GM23338 (cell line): Measurements from ENCODE around the gene TNS1. TPM values are rescaled to one million over a fixed set of nuclear protein-coding genes. Genes with fewer than 3 reads are reported as not detected.

Experiments
- ATAC-seq: fragments of 200-7000 bp; cut with Tn5 transposase; 3 replicates; pipeline ENCODE4 v1.9.1; 2020
- DNase-seq: peaks from one replicate; pipeline ENCODE4 v3.0.0-alpha.2; 2015; ENCODE audit warnings: low spot score
- H2AFZ ChIP-seq: fragments of 200-600 bp; sonication (generic); 2 replicates; pipeline ENCODE4 v1.8.0; 2016; ENCODE audit warnings: antibody characterized with exemption, mild to moderate bottlenecking, moderate library complexity
- H3F3A ChIP-seq: fragments of 200-600 bp; sonication (generic); replicated peaks from 2 replicates; pipeline ENCODE4 v1.8.0; 2017; ENCODE audit warnings: antibody characterized with exemption, mixed run types, low read depth
- H3K27ac ChIP-seq: fragments of 200-600 bp; sonication (generic); 2 replicates; pipeline ENCODE4 v1.6.1; 2016; ENCODE audit warnings: low read depth
- H3K27me3 ChIP-seq: fragments of 200-600 bp; sonication (generic); 2 replicates; pipeline ENCODE4 v1.8.0; 2016; ENCODE audit warnings: mild to moderate bottlenecking, mixed run types, moderate library complexity; ENCODE audit not compliant: insufficient read depth
- H3K36me3 ChIP-seq: fragments of 200-600 bp; sonication (generic); 2 replicates; pipeline ENCODE4 v1.8.0; 2016; ENCODE audit warnings: mild to moderate bottlenecking; ENCODE audit not compliant: insufficient read depth
- H3K4me1 ChIP-seq: fragments of 200-600 bp; sonication (generic); 2 replicates; pipeline ENCODE4 v1.8.0; 2016; ENCODE audit warnings: mild to moderate bottlenecking, moderate library complexity; ENCODE audit not compliant: insufficient read depth
- H3K4me2 ChIP-seq: fragments of 200-600 bp; sonication (generic); 2 replicates; pipeline ENCODE4 v1.7.1; 2017; ENCODE audit warnings: mixed run types
- H3K4me3 ChIP-seq: fragments of 200-600 bp; sonication (generic); 2 replicates; pipeline ENCODE4 v1.6.1; 2016; ENCODE audit warnings: mixed run types
- H3K79me2 ChIP-seq: fragments of 200-600 bp; sonication (generic); replicated peaks from 2 replicates; pipeline ENCODE4 v1.8.0; 2017; ENCODE audit warnings: mild to moderate bottlenecking; ENCODE audit not compliant: insufficient read depth
- H3K9me2 ChIP-seq: fragments of 200-600 bp; sonication (generic); 2 replicates; pipeline ENCODE4 v1.8.0; 2017; ENCODE audit not compliant: insufficient read depth
- H4K20me1 ChIP-seq: fragments of 200-600 bp; sonication (generic); replicated peaks from 2 replicates; pipeline ENCODE4 v1.8.0; 2017; ENCODE audit warnings: mild to moderate bottlenecking; ENCODE audit not compliant: insufficient read depth
- H3K27ac Mint-ChIP-seq: 2 replicates; pipeline ENCODE4 v1.8.0; 2020; ENCODE audit warnings: inconsistent platforms, mild to moderate bottlenecking, moderate library complexity, mixed read lengths
- H3K27me3 Mint-ChIP-seq: 3 replicates; pipeline ENCODE4 v1.8.0; 2022; ENCODE audit warnings: low read depth, mild to moderate bottlenecking, moderate library complexity, mixed read lengths, inconsistent platforms; ENCODE audit not compliant: insufficient read depth, poor library complexity
- H3K36me3 Mint-ChIP-seq: 3 replicates; pipeline ENCODE4 v1.8.0; 2021; ENCODE audit warnings: low read depth, mild to moderate bottlenecking, inconsistent platforms, moderate library complexity, mixed read lengths
- H3K4me1 Mint-ChIP-seq: 3 replicates; pipeline ENCODE4 v1.8.0; 2020; ENCODE audit warnings: mild to moderate bottlenecking, inconsistent platforms, mixed read lengths
- H3K4me3 Mint-ChIP-seq: 3 replicates; pipeline ENCODE4 v1.8.0; 2021; ENCODE audit warnings: moderate library complexity, mild to moderate bottlenecking, inconsistent platforms, mixed read lengths
- H3K9me3 Mint-ChIP-seq: 3 replicates; pipeline ENCODE4 v1.8.0; 2020; ENCODE audit warnings: moderate library complexity, mild to moderate bottlenecking, inconsistent platforms, mixed read lengths
- CREB1 ChIP-seq: fragments of 250-450 bp; sonication (Bioruptor Pico); IDR thresholded peaks from 2 replicates; pipeline ENCODE4 v1.5.0; 2020; ENCODE audit warnings: low read depth, mild to moderate bottlenecking, moderate library complexity
- CTCF ChIP-seq, 2 experiments: fragments of 200-600 bp in 1 of 2; sonication (generic) in 1 of 2; conservative IDR thresholded peaks; 2 replicates each; pipeline versions ENCODE4 v1.5.1 to v1.6.1; 2016 to 2017; ENCODE audit warnings: antibody characterized with exemption in 2 of 2, low read depth in 2 of 2, mild to moderate bottlenecking in 2 of 2, moderate library complexity in 1 of 2
- ETS1 ChIP-seq: IDR thresholded peaks from 2 replicates; pipeline ENCODE4 v1.6.1; 2016; ENCODE audit warnings: antibody characterized with exemption
- EZH2 ChIP-seq: fragments of 200-600 bp; sonication (generic); IDR thresholded peaks from one replicate; pipeline ENCODE4 v1.8.0; 2017; ENCODE audit warnings: antibody characterized with exemption, mild to moderate bottlenecking, low read depth; ENCODE audit not compliant: unreplicated experiment
- EZH2phosphoT487 ChIP-seq: fragments of 200-600 bp; sonication (generic); IDR thresholded peaks from one replicate; pipeline ENCODE4 v1.8.1; 2018; ENCODE audit warnings: antibody characterized with exemption; ENCODE audit not compliant: unreplicated experiment
- JUNB ChIP-seq: IDR thresholded peaks from one replicate; pipeline ENCODE4 v1.6.1; 2016; ENCODE audit warnings: antibody characterized with exemption; ENCODE audit not compliant: unreplicated experiment
- NANOG ChIP-seq: IDR thresholded peaks from 2 replicates; pipeline ENCODE4 v1.6.1; 2016; ENCODE audit warnings: antibody characterized with exemption, borderline replicate concordance
- POLR2AphosphoS5 ChIP-seq: IDR thresholded peaks from 2 replicates; pipeline ENCODE4 v1.6.1; 2016; ENCODE audit warnings: antibody characterized with exemption, low read depth
- STAT1 ChIP-seq: IDR thresholded peaks from one replicate; pipeline ENCODE4 v1.6.1; 2016; ENCODE audit warnings: antibody characterized with exemption; ENCODE audit not compliant: unreplicated experiment
- ZNF114 ChIP-seq: fragments of 250-450 bp; sonication (Bioruptor Pico); IDR thresholded peaks from 2 replicates; pipeline ENCODE4 v1.5.0; 2020; ENCODE audit warnings: mild to moderate bottlenecking, moderate library complexity
- ZNF331 ChIP-seq: fragments of 250-450 bp; sonication (Bioruptor Pico); IDR thresholded peaks from 2 replicates; pipeline ENCODE4 v1.5.0; 2020; ENCODE audit warnings: low read depth, mild to moderate bottlenecking, moderate library complexity
- polyA plus RNA-seq: library from polyadenylated mRNA; unstranded; fragments of >200 nt; fragmentation: Nextera tagmentation; extraction: Ambion mirVana; gene quantifications from 2 replicates; pipeline ENCODE4 v1.2.1, GENCODE V29; 2016
- total RNA-seq: library from RNA; depleted of rRNA; stranded (reverse); fragments of >200 nt; shearing (Covaris generic); gene quantifications from 2 replicates; pipeline ENCODE4 v1.2.3, GENCODE V29; 2014
- TF ChIP-seq, protein P1 (sequence below): IDR thresholded peaks from one replicate; pipeline ENCODE4 v1.6.1; 2018; ENCODE audit warnings: antibody characterized with exemption; ENCODE audit not compliant: unreplicated experiment

TNS1 gene
- total and polyA plus RNA-seq, 2 experiments from 2014 or later: 2.0 to 7.4 TPM

DNA sequence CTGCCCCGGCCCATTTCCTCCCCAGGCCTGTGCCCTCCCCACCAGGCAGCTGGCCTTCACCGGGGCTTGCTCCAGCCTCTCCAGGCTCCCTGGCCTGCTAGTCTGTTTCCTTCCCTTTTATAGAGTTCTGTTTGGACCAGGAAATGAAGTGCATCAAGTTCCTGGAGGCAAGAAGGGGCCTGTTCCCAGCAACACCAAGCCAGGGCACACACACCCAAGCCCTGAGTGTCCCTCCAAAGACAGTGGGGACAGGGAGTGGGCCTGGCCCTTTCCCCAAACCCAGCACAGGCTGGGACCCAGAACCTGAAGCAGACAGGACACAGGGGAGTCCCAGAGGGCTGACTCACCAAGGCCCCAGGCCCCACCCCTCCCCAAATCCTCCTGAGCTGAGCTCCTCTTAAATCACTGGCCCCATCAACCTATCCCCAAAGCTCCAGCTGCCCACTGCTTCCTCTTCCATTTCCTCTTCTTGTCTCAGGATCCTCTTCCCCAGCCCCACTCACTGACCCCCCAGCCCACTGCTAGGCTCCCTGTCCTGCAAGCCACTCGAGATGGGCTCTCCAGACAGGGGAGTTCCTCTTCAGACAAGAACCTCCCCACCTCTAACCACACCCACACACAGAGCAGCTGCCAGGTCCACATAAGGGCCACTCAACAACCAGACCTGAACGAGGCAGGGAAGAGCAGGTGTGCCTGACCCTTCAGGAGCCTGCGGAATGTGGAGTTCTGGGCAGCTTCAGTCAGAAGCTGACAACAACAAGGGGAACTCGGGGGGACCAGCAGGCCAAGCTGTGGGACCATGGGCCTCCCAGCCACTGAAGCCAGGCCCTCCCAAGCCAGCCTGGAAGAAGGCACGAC is 74.2 kb downstream of the TNS1 start:
- no peaks in the 10 kb centered on the region for H3K9me3 Mint-ChIP-seq
- H3K27ac ChIP-seq: no peak overlapping the region
- no peaks in the 10 kb centered on the region for H3K36me3 Mint-ChIP-seq
- no peak for TF ChIP-seq POLR2AphosphoS5
- no peak for TF ChIP-seq ZNF114 (CRISPR knock-in tag)
- TF ChIP-seq ZNF331 (CRISPR knock-in tag): no peak
- no peak for TF ChIP-seq CTCF (conservative IDR thresholded peaks at IDR 0.05; ENCODE audit: low read depth in 2 of 2)
- TF ChIP-seq CREB1 (CRISPR knock-in tag): no peak
- no peak overlapping the region for H3K4me2 ChIP-seq
- ATAC-seq (peak; percentile 15; the same call in 2 of the 3 replicates), DNase-seq (no peak)
- H3K27ac Mint-ChIP-seq: peak overlapping the region; percentile 63; the same call in 1 of the 2 replicates
- no peaks in the 10 kb centered on the region for H3K9me2 ChIP-seq
- H3K4me1 ChIP-seq: no peaks in the 10 kb centered on the region
- H3K27me3 ChIP-seq: no peaks in the 10 kb centered on the region
- no peaks in the 10 kb centered on the region for H3K36me3 ChIP-seq
- H3K4me1 Mint-ChIP-seq: peaks cover 26% of the 10 kb centered on the region
- no peak overlapping the region for H3K4me3 ChIP-seq
- no peak overlapping the region for H3K4me3 Mint-ChIP-seq
- no peak overlapping the region for H2AFZ ChIP-seq
- H4K20me1 ChIP-seq: no peaks in the 10 kb centered on the region; the same call in 1 of the 2 replicates
- peaks cover 16% of the 10 kb centered on the region for H3K27me3 Mint-ChIP-seq
- no peaks in the 10 kb centered on the region for H3F3A ChIP-seq
- no peaks in the 10 kb centered on the region for H3K79me2 ChIP-seq

- Histone ChIP-seq H2AFZ (no peak overlapping the region), H3K36me3 (no peaks in the 10 kb centered on the region), H3K27ac (no peak overlapping the region), H3K27me3 (no peaks in the 10 kb centered on the region), H3F3A (no peaks in the 10 kb centered on the region), H3K9me2 (no peaks in the 10 kb centered on the region), H3K4me3 (no peak overlapping the region), H3K4me2 (no peak overlapping the region), H3K4me1 (0 out of 2 replicates have a peak, but pooled peaks cover 2% of the 10 kb centered on the region), H4K20me1 (no peaks in the 10 kb centered on the region; the same call in 1 of the 2 replicates), H3K79me2 (no peaks in the 10 kb centered on the region)
- Mint-ChIP-seq H3K9me3 (no peaks in the 10 kb centered on the region), H3K27me3 (peaks cover 12% of the 10 kb centered on the region), H3K4me1 (peaks cover 25% of the 10 kb centered on the region), H3K4me3 (no peak overlapping the region), H3K36me3 (no peaks in the 10 kb centered on the region), H3K27ac (no peak overlapping the region)
- ATAC-seq (no peak), DNase-seq (no peak)
- TF ChIP-seq JUNB: no peak
- TF ChIP-seq CREB1 (CRISPR knock-in tag): no peak
- no peak for TF ChIP-seq NANOG
- TF ChIP-seq ZNF114 (CRISPR knock-in tag): no peak
- no peak for TF ChIP-seq EZH2
- TF ChIP-seq EZH2phosphoT487: no peak
- no peak for TF ChIP-seq STAT1
- no peak for TF ChIP-seq ETS1
- TF ChIP-seq, protein P1, sequence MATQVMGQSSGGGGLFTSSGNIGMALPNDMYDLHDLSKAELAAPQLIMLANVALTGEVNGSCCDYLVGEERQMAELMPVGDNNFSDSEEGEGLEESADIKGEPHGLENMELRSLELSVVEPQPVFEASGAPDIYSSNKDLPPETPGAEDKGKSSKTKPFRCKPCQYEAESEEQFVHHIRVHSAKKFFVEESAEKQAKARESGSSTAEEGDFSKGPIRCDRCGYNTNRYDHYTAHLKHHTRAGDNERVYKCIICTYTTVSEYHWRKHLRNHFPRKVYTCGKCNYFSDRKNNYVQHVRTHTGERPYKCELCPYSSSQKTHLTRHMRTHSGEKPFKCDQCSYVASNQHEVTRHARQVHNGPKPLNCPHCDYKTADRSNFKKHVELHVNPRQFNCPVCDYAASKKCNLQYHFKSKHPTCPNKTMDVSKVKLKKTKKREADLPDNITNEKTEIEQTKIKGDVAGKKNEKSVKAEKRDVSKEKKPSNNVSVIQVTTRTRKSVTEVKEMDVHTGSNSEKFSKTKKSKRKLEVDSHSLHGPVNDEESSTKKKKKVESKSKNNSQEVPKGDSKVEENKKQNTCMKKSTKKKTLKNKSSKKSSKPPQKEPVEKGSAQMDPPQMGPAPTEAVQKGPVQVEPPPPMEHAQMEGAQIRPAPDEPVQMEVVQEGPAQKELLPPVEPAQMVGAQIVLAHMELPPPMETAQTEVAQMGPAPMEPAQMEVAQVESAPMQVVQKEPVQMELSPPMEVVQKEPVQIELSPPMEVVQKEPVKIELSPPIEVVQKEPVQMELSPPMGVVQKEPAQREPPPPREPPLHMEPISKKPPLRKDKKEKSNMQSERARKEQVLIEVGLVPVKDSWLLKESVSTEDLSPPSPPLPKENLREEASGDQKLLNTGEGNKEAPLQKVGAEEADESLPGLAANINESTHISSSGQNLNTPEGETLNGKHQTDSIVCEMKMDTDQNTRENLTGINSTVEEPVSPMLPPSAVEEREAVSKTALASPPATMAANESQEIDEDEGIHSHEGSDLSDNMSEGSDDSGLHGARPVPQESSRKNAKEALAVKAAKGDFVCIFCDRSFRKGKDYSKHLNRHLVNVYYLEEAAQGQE: no peak
These were observed 75.0 kb downstream of the TNS1 start for GRCh38 chr2:217927601-217928323.
